Osteoblast (primary cell): ENCODE results near the gene YPEL4. TPM values are rescaled to one million over a fixed set of nuclear protein-coding genes. Genes with fewer than 3 reads are reported as not detected.

Source experiments
- DNase-seq: peaks from one replicate; pipeline ENCODE4 v3.0.0; 2011; ENCODE audit warnings: low spot score, mixed read lengths; ENCODE audit not compliant: insufficient read length; ENCODE audit errors: missing footprints
- H2AFZ ChIP-seq: 2 replicates; pipeline ENCODE4 v1.6.0; 2011; ENCODE audit warnings: mild to moderate bottlenecking, low read length
- H3K27ac ChIP-seq: 2 replicates; pipeline ENCODE4 v1.5.1; 2011; ENCODE audit warnings: mild to moderate bottlenecking, low read depth, low read length, moderate library complexity
- H3K27me3 ChIP-seq: 2 replicates; pipeline ENCODE4 v1.6.0; 2012; ENCODE audit warnings: mild to moderate bottlenecking, control low read depth, inconsistent platforms, low read length, moderate library complexity; ENCODE audit not compliant: insufficient read depth
- H3K36me3 ChIP-seq: 2 replicates; pipeline ENCODE4 v1.5.1; 2011; ENCODE audit warnings: mild to moderate bottlenecking, low read length, control low read depth, moderate library complexity; ENCODE audit not compliant: insufficient read depth
- H3K4me1 ChIP-seq: 2 replicates; pipeline ENCODE4 v1.5.1; 2011; ENCODE audit warnings: mild to moderate bottlenecking, low read length, control low read depth, moderate library complexity; ENCODE audit not compliant: insufficient read depth
- H3K4me2 ChIP-seq: 2 replicates; pipeline ENCODE4 v1.6.0; 2011; ENCODE audit warnings: mild to moderate bottlenecking, low read length; ENCODE audit not compliant: insufficient read depth
- H3K4me3 ChIP-seq: fragments of 200-600 bp; sonication (generic); 3 replicates; pipeline ENCODE4 v1.5.1; 2012; ENCODE audit warnings: mild to moderate bottlenecking, low read length, inconsistent platforms; ENCODE audit not compliant: insufficient read depth
- H3K79me2 ChIP-seq: 2 replicates; pipeline ENCODE4 v1.6.0; 2012; ENCODE audit warnings: mild to moderate bottlenecking, low read length, control low read depth, inconsistent platforms; ENCODE audit not compliant: insufficient read depth
- H3K9me3 ChIP-seq: 2 replicates; pipeline ENCODE4 v1.5.1; 2011; ENCODE audit warnings: low read depth, low read length, control low read depth
- H4K20me1 ChIP-seq: 2 replicates; pipeline ENCODE4 v1.6.0; 2012; ENCODE audit warnings: mild to moderate bottlenecking, low read length, control low read depth; ENCODE audit not compliant: insufficient read depth
- total RNA-seq: library from RNA; depleted of rRNA; stranded (reverse); fragments of >200 nt; gene quantifications from 2 replicates; pipeline ENCODE4 v1.2.3, GENCODE V29; 2012
- TF ChIP-seq, protein P1 (sequence below): IDR thresholded peaks from 2 replicates; pipeline ENCODE4 v1.5.1; 2011; ENCODE audit warnings: mild to moderate bottlenecking, low read depth, low read length, moderate library complexity; ENCODE audit errors: extremely low read depth

YPEL4 gene
- total RNA-seq, 1 donor, result 0.72 TPM

GRCh38 chr11:57680552-57680874 is 30.8 kb upstream of the YPEL4 start:
- Histone ChIP-seq H3K27me3 (no peaks in the 10 kb centered on the region), H3K79me2 (peaks cover 89% of the 10 kb centered on the region), H3K36me3 (peaks cover 38% of the 10 kb centered on the region), H2AFZ (no peak overlapping the region), H4K20me1 (peaks cover 42% of the 10 kb centered on the region), H3K27ac (peak overlapping the region; percentile 30), H3K9me3 (no peaks in the 10 kb centered on the region), H3K4me3 (no peak overlapping the region), H3K4me1 (peaks cover 16% of the 10 kb centered on the region), H3K4me2 (peak overlapping the region; percentile 25)
- TF ChIP-seq, protein P1, sequence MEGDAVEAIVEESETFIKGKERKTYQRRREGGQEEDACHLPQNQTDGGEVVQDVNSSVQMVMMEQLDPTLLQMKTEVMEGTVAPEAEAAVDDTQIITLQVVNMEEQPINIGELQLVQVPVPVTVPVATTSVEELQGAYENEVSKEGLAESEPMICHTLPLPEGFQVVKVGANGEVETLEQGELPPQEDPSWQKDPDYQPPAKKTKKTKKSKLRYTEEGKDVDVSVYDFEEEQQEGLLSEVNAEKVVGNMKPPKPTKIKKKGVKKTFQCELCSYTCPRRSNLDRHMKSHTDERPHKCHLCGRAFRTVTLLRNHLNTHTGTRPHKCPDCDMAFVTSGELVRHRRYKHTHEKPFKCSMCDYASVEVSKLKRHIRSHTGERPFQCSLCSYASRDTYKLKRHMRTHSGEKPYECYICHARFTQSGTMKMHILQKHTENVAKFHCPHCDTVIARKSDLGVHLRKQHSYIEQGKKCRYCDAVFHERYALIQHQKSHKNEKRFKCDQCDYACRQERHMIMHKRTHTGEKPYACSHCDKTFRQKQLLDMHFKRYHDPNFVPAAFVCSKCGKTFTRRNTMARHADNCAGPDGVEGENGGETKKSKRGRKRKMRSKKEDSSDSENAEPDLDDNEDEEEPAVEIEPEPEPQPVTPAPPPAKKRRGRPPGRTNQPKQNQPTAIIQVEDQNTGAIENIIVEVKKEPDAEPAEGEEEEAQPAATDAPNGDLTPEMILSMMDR, result no peak
- peak; percentile 55 for DNase-seq

- H3K36me3 ChIP-seq, result peaks cover 37% of the 10 kb centered on the region
- H3K4me2 ChIP-seq, result no peak overlapping the region
- H3K4me1 ChIP-seq, result peaks cover 16% of the 10 kb centered on the region
- TF ChIP-seq, protein P1, result no peak
- no peaks in the 10 kb centered on the region for H3K9me3 ChIP-seq
- H3K27me3 ChIP-seq, result no peaks in the 10 kb centered on the region
- H2AFZ ChIP-seq, result no peak overlapping the region
- H3K79me2 ChIP-seq, result peaks cover 89% of the 10 kb centered on the region
- H3K4me3 ChIP-seq, result no peak overlapping the region
- no peak overlapping the region for H3K27ac ChIP-seq
- DNase-seq, result no peak
- peaks cover 44% of the 10 kb centered on the region for H4K20me1 ChIP-seq
These were observed 29.7 kb upstream of the YPEL4 start for GRCh38 chr11:57679396-57679795.

DNA sequence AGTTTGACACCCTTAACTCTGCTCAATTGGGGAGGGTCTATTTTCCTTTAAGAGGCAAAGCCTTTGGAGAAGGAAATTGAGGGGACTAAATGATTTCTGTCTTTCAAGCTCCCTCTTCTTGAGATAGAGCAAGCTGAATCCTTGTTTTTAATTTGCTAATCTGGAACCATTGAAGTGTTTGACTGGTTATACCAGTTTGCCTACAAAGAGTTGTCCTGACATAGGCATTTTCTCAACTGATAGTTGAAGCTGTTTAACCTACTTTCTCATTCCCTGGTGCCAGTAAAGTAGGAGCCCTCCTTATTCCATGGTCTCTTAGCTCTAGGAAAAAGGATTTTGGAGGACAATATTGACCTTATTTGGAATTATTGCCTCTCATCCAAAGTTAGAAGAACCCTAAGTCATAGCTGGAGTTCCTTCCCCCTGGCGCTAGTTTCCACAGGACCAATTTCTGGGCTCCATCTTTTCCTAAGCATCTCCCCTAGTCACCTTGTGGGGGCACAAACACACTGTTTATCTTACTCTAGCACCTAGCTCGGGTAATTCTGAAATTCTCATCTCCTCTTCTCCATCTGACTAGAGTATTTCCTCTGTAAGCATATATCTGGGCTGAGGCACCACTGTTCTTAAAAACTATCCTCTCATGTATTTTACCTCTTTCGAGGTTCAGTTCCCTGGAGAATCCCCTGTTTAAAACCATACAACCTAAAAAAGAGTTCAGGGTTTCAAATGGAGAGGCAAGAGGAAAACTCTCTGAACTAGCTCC is 25.6 kb upstream of the YPEL4 start:
- Histone ChIP-seq H3K4me3 (no peak overlapping the region), H3K36me3 (peaks cover 43% of the 10 kb centered on the region), H4K20me1 (peaks cover 38% of the 10 kb centered on the region), H2AFZ (no peak overlapping the region), H3K9me3 (no peaks in the 10 kb centered on the region), H3K79me2 (peaks cover 91% of the 10 kb centered on the region), H3K4me1 (peaks cover 11% of the 10 kb centered on the region), H3K27me3 (no peaks in the 10 kb centered on the region), H3K27ac (no peak overlapping the region), H3K4me2 (no peak overlapping the region)
- TF ChIP-seq, protein P1, result no peak
- no peak for DNase-seq

DNA sequence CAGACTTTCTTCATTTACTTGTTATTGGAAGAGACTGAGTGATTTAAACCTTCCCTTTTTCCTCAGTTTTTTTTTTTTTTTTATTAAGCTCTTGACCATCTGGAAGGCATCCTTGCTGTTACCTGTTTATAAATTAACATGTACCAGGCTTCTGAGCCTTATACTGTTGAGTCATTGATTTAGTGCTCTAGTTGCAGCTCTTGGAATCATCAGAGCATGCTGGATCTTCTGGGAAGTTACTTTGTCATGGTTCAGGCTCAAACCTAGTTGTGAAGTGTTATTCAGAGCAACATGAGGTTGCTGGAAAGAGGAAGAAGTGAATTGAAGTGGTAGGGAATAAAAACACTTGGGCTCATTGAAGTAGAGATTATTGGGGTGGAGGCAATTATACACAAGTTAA is 24.5 kb upstream of the YPEL4 start:
- Histone ChIP-seq H3K27ac (no peak overlapping the region), H3K27me3 (no peaks in the 10 kb centered on the region), H4K20me1 (peaks cover 34% of the 10 kb centered on the region), H3K36me3 (peaks cover 43% of the 10 kb centered on the region), H3K4me1 (peaks cover 7% of the 10 kb centered on the region), H3K4me2 (no peak overlapping the region), H3K79me2 (peaks cover 91% of the 10 kb centered on the region), H2AFZ (no peak overlapping the region), H3K9me3 (no peaks in the 10 kb centered on the region), H3K4me3 (no peak overlapping the region)
- no peak for DNase-seq
- TF ChIP-seq, protein P1, result no peak
